Esophagus squamous epithelium (tissue), 5 donors: ENCODE results near the gene ETFB. TPM values are rescaled to one million over a fixed set of nuclear protein-coding genes. Genes with fewer than 3 reads are reported as not detected.
A peak's percentile ranks its signal among the peaks of the same experiment; 100 is the strongest.

Experiments
- DNase-seq: peaks from one replicate; lab custom pipeline; 2025; lab: John Stamatoyannopoulos, UW
- H3K27ac ChIP-seq, 4 donors: fragments of 200-600 bp; sonication (generic); one replicate each; pipeline ENCODE4 v1.5.1; 2016 to 2019; ENCODE audit warnings: mild to moderate bottlenecking in 1 of 4
- H3K27me3 ChIP-seq, 4 donors: fragments of 200-600 bp; sonication (generic); 1 replicate in 3 of 4; 2 replicates in 1 of 4; pipeline versions ENCODE4 v1.5.1 to v1.6.0; 2017 to 2021; ENCODE audit warnings: antibody characterized with exemption in 1 of 4
- H3K36me3 ChIP-seq, 3 donors: fragments of 200-600 bp; sonication (generic); one replicate each; pipeline ENCODE4 v1.5.1; 2016 to 2019
- H3K4me1 ChIP-seq, 3 donors: fragments of 200-600 bp; sonication (generic); one replicate each; pipeline ENCODE4 v1.5.1; 2017 to 2019
- H3K4me3 ChIP-seq, 4 donors: fragments of 200-600 bp; sonication (generic); 1 replicate in 3 of 4; 2 replicates in 1 of 4; pipeline ENCODE4 v1.5.1; 2016 to 2019; ENCODE audit warnings: mild to moderate bottlenecking in 2 of 4, moderate library complexity in 1 of 4
- H3K9me3 ChIP-seq, 3 donors: fragments of 200-600 bp; sonication (generic); one replicate each; pipeline ENCODE4 v1.5.1; 2016 to 2019
- CTCF ChIP-seq, 6 experiments: fragments of 450-650 bp in 4 of 6; fragments of 200-600 bp in 2 of 6; sonication (generic) in 2 of 6; IDR thresholded peaks; one replicate each; pipeline ENCODE4 v1.5.1; 2016 to 2019; ENCODE audit warnings: antibody characterized with exemption in 6 of 6, mild to moderate bottlenecking in 4 of 6, moderate library complexity in 4 of 6
- POLR2A ChIP-seq, 4 donors: fragments of 450-650 bp; IDR thresholded peaks; one replicate each; pipeline ENCODE4 v1.6.1; 2017; ENCODE audit warnings: antibody characterized with exemption in 4 of 4, mild to moderate bottlenecking in 4 of 4, moderate library complexity in 3 of 4
- WGBS, 2 donors: methylation state at CpG; one replicate each; pipeline ENCODE4 v1.1.5; 2018; 5-methylcytosine and 5-hydroxymethylcytosine counted together
- intact Hi-C: fragments of 100-400 bp; cut with DNase I; formaldehyde crosslinking; loops from one replicate; pipeline ENCODE4 v1.15.0; 2022
- total RNA-seq, 4 donors: library from RNA; depleted of rRNA; stranded (reverse); fragments of >200 nt; gene quantifications; one replicate each; pipeline ENCODE4 v1.1.0, GENCODE V29; 2016
- donor health status: DM: yes; HTN: yes; CAD: no.

ETFB gene
- total RNA-seq: 100 to 1,000 TPM; 104 to 215 (median 157) TPM

DNA sequence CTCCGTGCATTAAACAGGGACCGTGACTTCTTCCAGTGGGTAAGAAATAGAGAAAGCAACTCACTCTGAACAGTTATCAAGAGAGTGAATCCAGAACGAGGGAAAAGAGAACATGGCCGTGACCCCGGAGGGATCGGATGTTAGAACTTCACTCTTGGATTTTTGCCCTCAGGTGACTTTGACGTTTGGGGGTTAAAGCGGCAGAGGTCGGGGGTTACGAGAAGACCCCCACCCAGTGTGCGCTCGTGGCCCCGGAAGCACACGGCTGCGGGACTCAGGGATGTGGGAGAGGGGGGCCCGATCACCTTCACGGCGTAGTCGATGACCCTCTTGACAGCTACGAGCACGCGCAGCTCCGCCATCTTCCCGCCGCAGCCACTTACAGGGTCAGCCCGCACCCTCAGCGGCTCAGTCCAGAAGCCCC is at the start of gene ETFB:
Gene ETFB (minus strand): TSS at position 424 of the 424 bp plus-strand sequence. CDS start 62 bp downstream, at position 362.
- intact Hi-C loops: no loop called here
- H3K27me3 ChIP-seq: no peaks in the 10 kb centered on the region
- H3K4me1 ChIP-seq: peaks cover 29 to 58% (median 41%) of the 10 kb centered on the region in 3 donors
- H3K27ac ChIP-seq: peak within 1 kb of the TSS; percentile 86 to 99 (median 98)
- WGBS, 2 donors: 0% methylated on average over 11 to 21 of the region's 27 CpGs
- no peaks in the 10 kb centered on the region for H3K9me3 ChIP-seq
- no peaks in the 10 kb centered on the region for H3K36me3 ChIP-seq
- no peak for DNase-seq
- TF ChIP-seq CTCF (IDR thresholded peaks at IDR 0.05) (no peak), POLR2A (IDR thresholded peaks at IDR 0.05) (no peak)
- peak within 1 kb of the TSS; percentile 75 to 88 (median 82) for H3K4me3 ChIP-seq

DNA sequence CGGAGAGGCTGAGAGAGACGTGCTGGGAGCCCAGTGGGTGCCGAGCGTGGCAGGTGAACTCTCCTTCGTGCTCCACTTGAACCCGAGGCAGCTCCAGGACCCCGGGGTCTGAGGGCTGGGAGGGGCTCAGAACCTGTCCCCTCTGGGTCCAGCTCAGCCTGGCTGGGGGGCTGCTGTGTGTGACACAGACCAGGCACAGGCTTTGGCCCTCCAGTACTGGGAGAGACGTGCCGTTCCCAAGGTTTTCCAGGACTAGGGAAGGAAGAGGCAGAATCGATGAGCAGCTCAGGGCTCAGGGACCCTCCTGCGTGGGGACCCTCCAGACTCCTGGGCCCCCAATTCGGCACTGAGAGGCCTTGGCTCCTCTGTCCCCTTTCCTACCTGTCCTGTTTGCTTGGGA is 49.0 kb upstream of the ETFB start:
- 40% methylated on average over 1 of the region's 12 CpGs; no CpG with 5 or more reads in 1 of the 2 donors for WGBS, 2 donors
- TF ChIP-seq POLR2A (IDR thresholded peaks at IDR 0.05): no peak
- no peak for TF ChIP-seq CTCF (IDR thresholded peaks at IDR 0.05)

GRCh38 chr19:51410950-51411748 is 45.0 kb upstream of the ETFB start:
- H3K27me3 ChIP-seq: peaks cover 0 to 10% (median 0%) of the 10 kb centered on the region in 4 donors
- H3K36me3 ChIP-seq: no peaks in the 10 kb centered on the region
- H3K4me1 ChIP-seq: no peaks in the 10 kb centered on the region
- no peak for TF ChIP-seq CTCF (IDR thresholded peaks at IDR 0.05)
- no peak for TF ChIP-seq POLR2A (IDR thresholded peaks at IDR 0.05)
- H3K4me3 ChIP-seq: no peak overlapping the region
- intact Hi-C loops: no loop called here
- no peaks in the 10 kb centered on the region for H3K9me3 ChIP-seq
- no peak for DNase-seq
- H3K27ac ChIP-seq: no peak overlapping the region
- 84 to 92% methylated on average over 14 to 15 of the region's 15 CpGs for WGBS, 2 donors

More for the DNA sequence above, 49.0 kb upstream of the ETFB start:
- H3K36me3 ChIP-seq: no peaks in the 10 kb centered on the region
- no peaks in the 10 kb centered on the region for H3K4me1 ChIP-seq
- H3K27me3 ChIP-seq: peaks cover 0 to 43% (median 0%) of the 10 kb centered on the region in 4 donors
- no peak overlapping the region for H3K4me3 ChIP-seq
- DNase-seq: no peak
- no peaks in the 10 kb centered on the region for H3K9me3 ChIP-seq
- intact Hi-C loops: no loop called here
- H3K27ac ChIP-seq: no peak overlapping the region

DNA sequence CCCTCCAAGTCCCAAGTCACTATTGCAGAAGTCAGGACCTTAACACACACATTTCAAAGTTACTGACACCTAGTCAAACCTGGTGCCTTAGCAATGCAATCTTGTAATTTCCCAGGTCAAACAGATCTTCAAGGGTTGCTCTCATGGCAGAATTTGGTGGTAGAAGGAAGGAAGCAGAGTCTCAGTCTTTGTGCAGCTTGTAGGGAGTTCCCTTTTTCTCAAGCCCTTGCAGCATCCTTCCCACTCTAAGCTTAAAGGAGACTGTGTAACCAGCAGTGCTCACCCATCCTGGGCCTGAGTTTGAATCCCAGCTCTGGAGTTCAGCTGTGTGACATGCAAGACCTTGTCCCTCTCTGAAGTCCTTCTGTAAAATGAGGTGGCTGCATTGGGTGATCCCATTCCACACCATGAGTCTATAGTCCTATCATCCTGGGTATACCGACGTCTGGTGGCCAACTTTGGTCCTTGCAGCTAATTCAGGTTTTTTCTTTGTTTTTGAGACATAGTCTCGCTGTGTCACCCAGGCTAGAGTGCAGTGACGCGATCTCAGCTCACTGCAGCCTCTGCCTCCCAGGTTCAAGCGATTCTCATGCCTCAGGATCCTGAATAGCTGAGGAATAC is 41.4 kb upstream of the ETFB start:
- TF ChIP-seq POLR2A (IDR thresholded peaks at IDR 0.05) (no peak), CTCF (IDR thresholded peaks at IDR 0.05) (peak in 5 of 6 experiments; percentile 44 to 73 (median 57))
- Histone ChIP-seq H3K4me1 (no peaks in the 10 kb centered on the region), H3K4me3 (no peak overlapping the region), H3K9me3 (peaks cover 0 to 4% (median 3%) of the 10 kb centered on the region in 3 donors), H3K27me3 (peaks cover 0 to 7% (median 0%) of the 10 kb centered on the region in 4 donors), H3K36me3 (no peaks in the 10 kb centered on the region), H3K27ac (no peak overlapping the region)
- intact Hi-C loops: loop anchor here (10.0 kb wide), 1 partner anchor 73 kb away; no protein-coding TSS in a partner anchor
- DNase-seq: no peak
- 37 to 39% methylated on average over 6 of the region's 6 CpGs for WGBS, 2 donors
